ENCODE results near the gene GIMAP5. TPM values are rescaled to one million over a fixed set of nuclear protein-coding genes. Genes with fewer than 3 reads are reported as not detected.

GIMAP5 gene
- total and polyA plus RNA-seq, 9 of the 15 experiments (the other 6 are each of a cell fraction or from before 2014, with no cell fraction given): 0.35 TPM; not detected in 8

- TF ChIP-seq PCBP2 (IDR thresholded peaks at IDR 0.05; ENCODE audit: low read depth, low read length, poor library complexity, severe bottlenecking) (no peak), ATF1 (CRISPR knock-in tag; IDR thresholded peaks at IDR 0.05) (no peak), ATF1 (tag; IDR thresholded peaks at IDR 0.05) (0 out of 2 replicates have a peak, but pooled peaks have one; percentile 21), MCM2 (IDR thresholded peaks at IDR 0.05; ENCODE audit: low read depth) (no peak), ZNF280B (CRISPR knock-in tag; IDR thresholded peaks at IDR 0.05) (no peak), SMAD2 (IDR thresholded peaks at IDR 0.05; ENCODE audit: low read depth, low read length) (no peak)
These were observed 47.0 kb downstream of the GIMAP5 start (continued) for GRCh38 chr7:150784120-150784736.

- Histone ChIP-seq H3K9me3 (replicated peaks; ENCODE audit: control insufficient read depth, insufficient read depth, low read depth, low read length) (no peaks in the 10 kb centered on the region), H2AFZ (ENCODE audit: low read depth, low read length) (no peak overlapping the region), H3K79me2 (ENCODE audit: control insufficient read depth, insufficient read depth, low read length) (no peaks in the 10 kb centered on the region), H4K20me1 (replicated peaks; ENCODE audit: control insufficient read depth, insufficient read depth, low read length) (peaks cover 4% of the 10 kb centered on the region; the same call in 1 of the 2 replicates), H3K9me1 (ENCODE audit: control insufficient read depth, insufficient read depth, low read length) (no peaks in the 10 kb centered on the region), H3K9ac (ENCODE audit: insufficient read depth in 1 of 2, low read depth in 2 of 2, low read length in 2 of 2) (no peak overlapping the region), H3K36me3 (ENCODE audit: control insufficient read depth, insufficient read depth, low read length) (no peaks in the 10 kb centered on the region), H3K27me3 (ENCODE audit: control insufficient read depth in 2 of 2, insufficient read depth in 2 of 2, low read length in 2 of 2) (peaks cover 28 to 44% of the 10 kb centered on the region in 2 experiments; a peak in 4 of 5 replicates), H3K27ac (ENCODE audit: extremely low read depth, low read depth, low read length) (no peak overlapping the region), H3K4me3 (no peak overlapping the region), H3K4me1 (replicated peaks in 1 of 2; ENCODE audit: control insufficient read depth in 2 of 2, insufficient read depth in 2 of 2, low read length in 2 of 2) (peaks cover 7 to 10% of the 10 kb centered on the region in 2 experiments; a peak in 4 of 5 replicates), H3K4me2 (ENCODE audit: insufficient read depth, low read length) (no peak overlapping the region)
- in situ Hi-C loops (cut with MboI) (loop anchor here (5.0 kb wide), 1 partner anchor 202 kb away; no protein-coding TSS in a partner anchor), intact Hi-C loops (cut with micrococcal nuclease) (loop anchor here (10.0 kb wide), 1 partner anchor 310 kb away; no protein-coding TSS in a partner anchor)
- CTCF ChIA-PET (ENCODE audit: low intra/inter-chr PET ratio): no interaction called here
- no peak for TF ChIP-seq TCF7 (IDR thresholded peaks at IDR 0.05; ENCODE audit: borderline replicate concordance)
- TF ChIP-seq RNF2 (IDR thresholded peaks at IDR 0.05): peak; percentile 47; the same call in 1 of the 2 replicates
- no peak for TF ChIP-seq BDP1 (IDR thresholded peaks at IDR 0.05; ENCODE audit: insufficient read depth, insufficient read length)
- no TSS peak for BruUV-seq (replicated peaks)
- DNase-seq (ENCODE audit: extremely low read depth in 1 of 4, low spot score in 3 of 4): peak in 1 of 4 experiments; percentile 3
- POLR2A ChIA-PET: no interaction called here
- ATAC-seq: no peak
- 3% methylated on average over 4 of the region's 4 CpGs for WGBS (ENCODE audit: insufficient coverage, low coverage, missing lambda C conversion rate)
- FAIRE-seq: no peak
These were observed 47.7 kb downstream of the GIMAP5 start for GRCh38 chr7:150784954-150785353.

Measured in K562 (cell line).